ENCODE results near the gene BMPR1B. TPM values are rescaled to one million over a fixed set of nuclear protein-coding genes. Genes with fewer than 3 reads are reported as not detected.

BMPR1B gene
- total and polyA plus RNA-seq, 9 of the 15 experiments (the other 6 are each of a cell fraction or from before 2014, with no cell fraction given): 0.01 TPM; not detected in 8

GRCh38 chr4:94877973-94878372 lies 120.2 kb downstream of the BMPR1B start (continued):
- TF ChIP-seq PHF20 (IDR thresholded peaks at IDR 0.05; ENCODE audit: partially characterized antibody) (no peak), ZNF785 (CRISPR knock-in tag; IDR thresholded peaks at IDR 0.05) (no peak), ZC3H8 (IDR thresholded peaks at IDR 0.05) (no peak), SPI1 (IDR thresholded peaks at IDR 0.05; ENCODE audit: borderline replicate concordance, low read depth, low read length) (no peak), SRSF3 (IDR thresholded peaks at IDR 0.05; ENCODE audit: insufficient read depth, low read length) (no peak), TEAD2 (tag; IDR thresholded peaks at IDR 0.05) (no peak)

GRCh38 chr4:94880956-94881355 lies 123.2 kb downstream of the BMPR1B start:
- no peak overlapping the region for H3K4me3 ChIP-seq
- 3% methylated on average over 3 of the region's 3 CpGs for WGBS (ENCODE audit: insufficient coverage, low coverage, missing lambda C conversion rate)

More at GRCh38 chr4:94880956-94881355, 123.2 kb downstream of the BMPR1B start:
- intact Hi-C loops (cut with micrococcal nuclease): no loop called here
- no peaks in the 10 kb centered on the region for H3K9me3 ChIP-seq (replicated peaks; ENCODE audit: control insufficient read depth, insufficient read depth, low read depth, low read length)
- H4K20me1 ChIP-seq (replicated peaks; ENCODE audit: control insufficient read depth, insufficient read depth, low read length): no peaks in the 10 kb centered on the region
- peaks cover 2 to 4% of the 10 kb centered on the region in 2 experiments; a peak in 1 of 5 replicates for H3K27me3 ChIP-seq (ENCODE audit: control insufficient read depth in 2 of 2, insufficient read depth in 2 of 2, low read length in 2 of 2)
- H3K36me3 ChIP-seq (ENCODE audit: control insufficient read depth, insufficient read depth, low read length): no peaks in the 10 kb centered on the region
- ChIA-PET POLR2A (interaction anchor here (0.6 kb wide), 1 partner anchor 1002 kb away, joined by 4 read pairs; no protein-coding TSS in a partner anchor), CTCF (ENCODE audit: low intra/inter-chr PET ratio) (no interaction called here)
- H3K27ac ChIP-seq (ENCODE audit: extremely low read depth, low read depth, low read length): no peak overlapping the region
- no peaks in the 10 kb centered on the region for H3K79me2 ChIP-seq (ENCODE audit: control insufficient read depth, insufficient read depth, low read length)
- no peak overlapping the region for H3K4me2 ChIP-seq (ENCODE audit: insufficient read depth, low read length)
- no peaks in the 10 kb centered on the region for H3K9me1 ChIP-seq (ENCODE audit: control insufficient read depth, insufficient read depth, low read length)
- no peaks in the 10 kb centered on the region for H3K4me1 ChIP-seq (replicated peaks in 1 of 2; ENCODE audit: control insufficient read depth in 2 of 2, insufficient read depth in 2 of 2, low read length in 2 of 2)
- in situ Hi-C loops (cut with MboI): no loop called here
- ATAC-seq (no peak), DNase-seq (ENCODE audit: extremely low read depth in 1 of 4, low spot score in 3 of 4) (no peak), FAIRE-seq (no peak)
- BruUV-seq (replicated peaks): no TSS peak
- H2AFZ ChIP-seq (ENCODE audit: low read depth, low read length): no peak overlapping the region
- no peak for TF ChIP-seq ZBTB17 (CRISPR knock-in tag; IDR thresholded peaks at IDR 0.05)
- no peak for TF ChIP-seq THRB (CRISPR knock-in tag; conservative IDR thresholded peaks at IDR 0.05)
- no peak for TF ChIP-seq MLLT1 (IDR thresholded peaks at IDR 0.05)
- TF ChIP-seq GATAD2A (IDR thresholded peaks at IDR 0.05): no peak
- no peak for TF ChIP-seq TCF7L2 (IDR thresholded peaks at IDR 0.05; ENCODE audit: low read depth, low read length)
- no peak for TF ChIP-seq IFI16 (CRISPR knock-in tag; IDR thresholded peaks at IDR 0.05)
- no peak for TF ChIP-seq NR4A1 (CRISPR knock-in tag; IDR thresholded peaks at IDR 0.05)
- no peak for TF ChIP-seq NR4A1 (tag; IDR thresholded peaks at IDR 0.05)
- no peak for TF ChIP-seq BRCA1 (IDR thresholded peaks at IDR 0.05)
- TF ChIP-seq BRCA1 (CRISPR knock-in tag; IDR thresholded peaks at IDR 0.05): no peak
- no peak for TF ChIP-seq RBM17 (IDR thresholded peaks at IDR 0.05; ENCODE audit: borderline replicate concordance, low read depth, low read length)
- no peak for TF ChIP-seq CHD4 (IDR thresholded peaks at IDR 0.05; ENCODE audit: insufficient read depth, insufficient replicate concordance, low read depth, low read length, poor library complexity, severe bottlenecking)
- no peak overlapping the region for H3K9ac ChIP-seq (ENCODE audit: insufficient read depth in 1 of 2, low read depth in 2 of 2, low read length in 2 of 2)
